WTC11 (cell line): Measurements from ENCODE around the gene AK8. TPM values are rescaled to one million over a fixed set of nuclear protein-coding genes. Genes with fewer than 3 reads are reported as not detected.
A peak's percentile ranks its signal among the peaks of the same experiment; 100 is the strongest.

Experiments used
- ATAC-seq: fragments of 200-7000 bp; cut with Tn5 transposase; 2 replicates; pipeline ENCODE4 v1.10.0; 2021; ENCODE audit warnings: mild to moderate bottlenecking, moderate library complexity
- CTCF ChIA-PET: fragments of 300-600 bp; sonication (Branson Sonifier 250); formaldehyde crosslinking; loops from one replicate; lab custom pipeline; 2021; ENCODE audit warnings: antibody characterized with exemption; lab: Charles Lee
- POLR2A ChIA-PET: fragments of 350-600 bp; sonication (Branson Sonifier 250); formaldehyde crosslinking; loops from one replicate; lab custom pipeline; 2021; ENCODE audit warnings: antibody characterized with exemption; lab: Charles Lee
- DNase-seq: peaks from one replicate; pipeline ENCODE4 v3.0.0; 2021; ENCODE audit warnings: low spot score
- H3K27ac Mint-ChIP-seq: 2 replicates; pipeline ENCODE4 v1.8.0; 2021; ENCODE audit warnings: mixed read lengths
- H3K27me3 Mint-ChIP-seq: 2 replicates; pipeline ENCODE4 v1.8.0; 2021; ENCODE audit warnings: low read depth, mild to moderate bottlenecking, moderate library complexity, mixed read lengths
- H3K36me3 Mint-ChIP-seq: 2 replicates; pipeline ENCODE4 v1.8.0; 2021; ENCODE audit warnings: mixed read lengths
- H3K4me1 Mint-ChIP-seq: 2 replicates; pipeline ENCODE4 v1.8.0; 2022; ENCODE audit warnings: mixed read lengths
- H3K4me3 Mint-ChIP-seq: 2 replicates; pipeline ENCODE4 v1.8.0; 2021; ENCODE audit warnings: mild to moderate bottlenecking, moderate library complexity, mixed read lengths
- H3K9me3 Mint-ChIP-seq: 2 replicates; pipeline ENCODE4 v1.8.0; 2021; ENCODE audit warnings: mixed read lengths
- AFF4 ChIP-seq: sonication (generic); formaldehyde crosslinking; IDR thresholded peaks from 2 replicates; pipeline ENCODE4 v1.8.1; 2023; ENCODE audit warnings: mild to moderate bottlenecking, missing genetic modification reagents, borderline replicate concordance
- ATF6 ChIP-seq: sonication (generic); formaldehyde crosslinking; IDR thresholded peaks from 2 replicates; pipeline ENCODE4 v1.8.1; 2023; ENCODE audit warnings: mild to moderate bottlenecking, missing genetic modification reagents
- CBFB ChIP-seq: sonication (generic); formaldehyde crosslinking; IDR thresholded peaks from 2 replicates; pipeline ENCODE4 v1.8.1; 2022; ENCODE audit warnings: mild to moderate bottlenecking, low read depth, missing genetic modification reagents
- CREB1 ChIP-seq: sonication (generic); formaldehyde crosslinking; IDR thresholded peaks from 2 replicates; pipeline ENCODE4 v1.8.0; 2023; ENCODE audit warnings: mild to moderate bottlenecking, missing genetic modification reagents
- E2F1 ChIP-seq: sonication (generic); formaldehyde crosslinking; IDR thresholded peaks from 2 replicates; pipeline ENCODE4 v1.8.0; 2022; ENCODE audit warnings: mild to moderate bottlenecking, missing genetic modification reagents
- FOXJ3 ChIP-seq: sonication (generic); formaldehyde crosslinking; IDR thresholded peaks from 2 replicates; pipeline ENCODE4 v1.9.0; 2021; ENCODE audit warnings: missing genetic modification reagents, mild to moderate bottlenecking, borderline replicate concordance
- IRF1 ChIP-seq: sonication (generic); formaldehyde crosslinking; IDR thresholded peaks from 2 replicates; pipeline ENCODE4 v1.8.0; 2023; ENCODE audit warnings: missing genetic modification reagents
- PREB ChIP-seq: sonication (generic); formaldehyde crosslinking; IDR thresholded peaks from 2 replicates; pipeline ENCODE4 v1.8.1; 2022; ENCODE audit warnings: mild to moderate bottlenecking, missing genetic modification reagents, moderate library complexity, borderline replicate concordance
- SOX15 ChIP-seq: fragments of 250-450 bp; sonication (Bioruptor Pico); IDR thresholded peaks from 2 replicates; pipeline ENCODE4 v1.9.0; 2021; ENCODE audit warnings: mild to moderate bottlenecking
- ZBTB43 ChIP-seq: sonication (generic); formaldehyde crosslinking; IDR thresholded peaks from 2 replicates; pipeline ENCODE4 v1.8.1; 2023; ENCODE audit warnings: mild to moderate bottlenecking, missing genetic modification reagents
- ZNF512 ChIP-seq: sonication (generic); formaldehyde crosslinking; IDR thresholded peaks from 2 replicates; pipeline ENCODE4 v1.8.1; 2022; ENCODE audit warnings: missing genetic modification reagents, borderline replicate concordance
- ZNF671 ChIP-seq: fragments of 250-450 bp; sonication (Bioruptor Pico); IDR thresholded peaks from 2 replicates; pipeline ENCODE4 v1.8.0; 2021; ENCODE audit warnings: mild to moderate bottlenecking
- total RNA-seq: library from RNA; stranded (reverse); gene quantifications from 3 replicates; pipeline ENCODE4 v1.2.3, GENCODE V29; 2021

The AK8 gene
- total RNA-seq, 1 experiment from 2014 or later = 0.48 TPM

- TF ChIP-seq ATF6 (CRISPR knock-in tag) = no peak
- no peak for TF ChIP-seq CBFB
- TF ChIP-seq IRF1 (CRISPR knock-in tag) = no peak
- no peak for TF ChIP-seq SOX15 (CRISPR knock-in tag)
- TF ChIP-seq FOXJ3 = no peak
- no peak for TF ChIP-seq ZNF671 (CRISPR knock-in tag)
- TF ChIP-seq ZNF512 (CRISPR knock-in tag) = no peak
- TF ChIP-seq E2F1 (CRISPR knock-in tag) = no peak
- TF ChIP-seq ZBTB43 (CRISPR knock-in tag) = no peak
Measured at GRCh38 chr9:132908635-132909034, 30.6 kb upstream of the AK8 start (continued).

GRCh38 chr9:132905726-132906125 lies 27.6 kb upstream of the AK8 start:
- DNase-seq = no peak
- H3K9me3 Mint-ChIP-seq = no peaks in the 10 kb centered on the region
- H3K27ac Mint-ChIP-seq = peak overlapping the region; percentile 37
- H3K4me3 Mint-ChIP-seq = no peak overlapping the region
- H3K27me3 Mint-ChIP-seq = no peaks in the 10 kb centered on the region
- no peak for ATAC-seq
- ChIA-PET POLR2A (no interaction called here), CTCF (interaction anchor here (1.1 kb wide), 1 partner anchor 92 kb away, joined by 3 read pairs; no protein-coding TSS in a partner anchor)
- peaks cover 24% of the 10 kb centered on the region for H3K4me1 Mint-ChIP-seq
- no peak for TF ChIP-seq AFF4
- TF ChIP-seq ZNF512 (CRISPR knock-in tag) = no peak
- no peak for TF ChIP-seq PREB
- TF ChIP-seq CREB1 = no peak
- H3K36me3 Mint-ChIP-seq = peaks cover 24% of the 10 kb centered on the region
